Measurements from ENCODE around the gene CRACR2B.

CRACR2B gene

GRCh38 chr11:867856-868358 is 40.2 kb downstream of the CRACR2B start:
- DNase-seq (ENCODE audit: low read depth in 2 of 2) = no peak

GRCh38 chr11:868394-868793 is 40.7 kb downstream of the CRACR2B start:
- no peak for DNase-seq (ENCODE audit: low read depth in 2 of 2)

GRCh38 chr11:868802-869201 is 41.1 kb downstream of the CRACR2B start:
- DNase-seq (ENCODE audit: low read depth in 2 of 2) = no peak

GRCh38 chr11:869399-870126 is 41.8 kb downstream of the CRACR2B start:
- DNase-seq (ENCODE audit: low read depth in 2 of 2) = no peak

- DNase-seq (ENCODE audit: low read depth in 2 of 2) = no peak
These were observed 42.4 kb downstream of the CRACR2B start for GRCh38 chr11:870127-870413.

GRCh38 chr11:870418-870817 is 42.7 kb downstream of the CRACR2B start:
- DNase-seq (ENCODE audit: low read depth in 2 of 2) = no peak

GRCh38 chr11:871472-871871 is 43.8 kb downstream of the CRACR2B start:
- DNase-seq (ENCODE audit: low read depth in 2 of 2) = no peak

- DNase-seq (ENCODE audit: low read depth in 2 of 2) = no peak
These were observed 45.1 kb downstream of the CRACR2B start for GRCh38 chr11:872799-873198.

- no peak for DNase-seq (ENCODE audit: low read depth in 2 of 2)
These were observed 46.0 kb downstream of the CRACR2B start for GRCh38 chr11:873706-874105.

GRCh38 chr11:875203-875602 is 47.5 kb downstream of the CRACR2B start:
- no peak for DNase-seq (ENCODE audit: low read depth in 2 of 2)

- DNase-seq (ENCODE audit: low read depth in 2 of 2) = no peak
These were observed 48.1 kb downstream of the CRACR2B start for GRCh38 chr11:875769-876301.

GRCh38 chr11:876545-876944 is 48.8 kb downstream of the CRACR2B start:
- no peak for DNase-seq (ENCODE audit: low read depth in 2 of 2)

GRCh38 chr11:877565-877964 is 49.8 kb downstream of the CRACR2B start:
- no peak for DNase-seq (ENCODE audit: low read depth in 2 of 2)

- no peak for DNase-seq (ENCODE audit: low read depth in 2 of 2)
These were observed 52.7 kb downstream of the CRACR2B start for GRCh38 chr11:880447-880846.
